GM19395 (cell line): ENCODE data around the gene SH2D2A.

Experiments used
- ATAC-seq: cut with Tn5 transposase; IDR thresholded peaks from one replicate; pipeline ENCODE4 v1.9.1; 2021; ENCODE audit warnings: mild to moderate bottlenecking, moderate library complexity; ENCODE audit not compliant: unreplicated experiment

Gene SH2D2A

DNA sequence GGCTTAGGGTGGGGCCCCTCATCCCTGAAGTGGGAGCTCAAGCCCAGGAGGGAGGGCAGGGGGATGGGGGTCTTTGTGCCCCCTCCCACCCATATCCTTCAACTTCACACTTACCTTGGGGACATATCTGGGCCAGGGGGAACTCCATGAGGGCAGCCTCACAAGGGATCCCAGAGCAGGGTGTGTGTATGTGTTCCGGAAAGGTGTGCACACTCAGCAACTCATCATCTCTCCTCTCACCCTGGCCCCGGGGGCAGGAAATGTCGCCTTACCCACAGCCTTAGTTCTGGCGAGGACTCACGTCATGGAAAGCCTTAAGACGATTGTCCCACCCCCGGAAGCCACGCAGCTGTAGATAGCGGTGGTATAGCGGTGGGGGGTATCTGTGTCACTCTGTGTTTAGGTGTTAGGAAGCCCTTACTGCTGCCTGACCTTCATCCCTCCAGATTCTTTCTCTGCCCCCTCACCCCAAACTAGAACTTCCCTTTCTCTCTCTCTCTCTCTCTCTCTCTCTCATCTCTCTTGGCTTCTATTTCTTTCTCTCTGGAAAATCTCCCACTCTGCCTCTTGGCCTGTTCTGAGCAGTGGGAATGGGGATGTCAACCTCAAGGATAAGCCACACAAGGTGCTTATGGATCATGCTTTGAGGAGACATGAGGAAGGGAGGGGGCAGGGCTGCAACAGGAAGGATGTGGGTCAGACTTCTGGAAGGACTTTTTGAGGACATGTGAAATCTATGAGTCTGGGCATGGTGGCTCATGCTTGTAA, at the start of gene SH2D2A:
Gene SH2D2A (minus strand): TSS at position 288 of the 768 bp plus-strand sequence. CDS start 140 bp downstream, at position 148.
- ATAC-seq, result peak; percentile 76

DNA sequence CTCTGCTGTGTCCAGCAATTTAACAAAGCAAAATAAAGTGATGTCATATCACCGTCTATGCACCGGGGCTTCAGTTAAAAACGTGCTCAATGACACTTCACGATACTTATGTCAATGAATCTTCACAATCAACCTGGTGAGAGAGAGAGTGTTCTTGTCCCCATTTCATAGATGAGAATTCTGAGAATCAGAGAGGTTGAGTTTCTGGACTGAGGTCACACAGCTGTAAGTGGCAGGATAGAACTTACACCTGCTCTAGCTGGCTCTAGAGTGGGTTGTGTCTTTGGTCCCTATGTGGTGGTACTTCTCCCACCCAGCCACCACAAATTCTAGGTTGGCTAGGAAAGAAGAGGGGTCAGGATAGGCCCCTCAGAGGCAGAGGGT, 49.2 kb upstream of the SH2D2A start:
- ATAC-seq, result no peak

DNA sequence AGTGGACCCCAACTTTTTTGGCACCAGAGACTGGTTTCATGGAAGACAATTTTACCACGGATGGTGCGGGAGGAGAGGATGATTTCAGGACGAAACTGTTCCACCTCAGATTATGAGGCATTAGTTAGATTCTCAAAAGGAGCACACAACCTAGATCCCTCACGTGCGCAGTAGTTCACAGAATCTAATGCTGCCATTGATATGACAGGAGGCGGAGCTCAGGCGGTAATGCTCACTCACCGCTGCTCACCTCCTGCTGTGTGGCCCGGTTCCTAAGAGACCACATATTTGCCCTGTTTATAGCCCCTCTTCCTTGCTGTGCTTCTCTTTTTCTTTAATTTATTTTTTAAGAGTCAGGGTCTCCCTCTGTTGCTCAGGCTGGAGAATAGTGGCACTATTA, 48.6 kb upstream of the SH2D2A start:
- ATAC-seq, result no peak

DNA sequence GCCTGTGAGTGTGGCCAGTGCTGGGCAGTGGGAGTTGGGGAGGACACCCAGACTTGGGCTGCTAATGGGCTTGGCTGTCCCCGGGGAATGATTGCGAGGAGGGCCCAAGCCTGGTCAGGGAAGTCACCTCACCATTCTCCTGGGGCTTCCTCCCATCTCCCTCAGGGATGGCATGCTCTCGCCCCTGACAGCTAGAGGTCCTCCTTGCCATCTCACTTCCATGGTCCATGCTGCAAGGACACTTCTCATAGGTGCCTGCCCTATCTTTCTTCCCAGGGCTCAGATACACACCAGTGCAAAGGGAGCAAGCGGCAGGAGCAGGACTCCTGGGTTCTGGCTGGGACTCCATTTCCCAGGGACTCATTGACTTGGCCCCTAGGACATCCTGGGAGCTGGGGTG, 48.1 kb upstream of the SH2D2A start:
- no peak for ATAC-seq

DNA sequence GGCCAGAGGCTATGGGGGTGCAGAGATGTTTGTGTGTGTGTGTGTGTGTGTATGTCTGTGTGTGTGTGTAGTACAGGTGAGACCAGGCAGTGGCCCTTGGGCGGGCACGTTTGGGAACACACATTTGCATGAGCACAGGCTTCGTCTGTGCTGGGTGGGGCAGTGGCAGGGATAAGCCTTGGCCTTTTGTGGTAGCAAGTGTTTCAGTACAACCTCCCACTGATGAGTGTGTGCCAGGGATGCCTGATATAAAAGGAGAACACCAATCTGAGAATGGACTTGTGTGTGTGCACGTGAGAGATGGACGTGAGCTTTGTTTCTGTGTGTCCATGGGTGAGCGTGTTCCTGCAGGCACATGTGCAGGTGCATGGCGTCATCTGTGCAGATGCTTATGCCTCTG, 47.0 kb upstream of the SH2D2A start:
- no peak for ATAC-seq

DNA sequence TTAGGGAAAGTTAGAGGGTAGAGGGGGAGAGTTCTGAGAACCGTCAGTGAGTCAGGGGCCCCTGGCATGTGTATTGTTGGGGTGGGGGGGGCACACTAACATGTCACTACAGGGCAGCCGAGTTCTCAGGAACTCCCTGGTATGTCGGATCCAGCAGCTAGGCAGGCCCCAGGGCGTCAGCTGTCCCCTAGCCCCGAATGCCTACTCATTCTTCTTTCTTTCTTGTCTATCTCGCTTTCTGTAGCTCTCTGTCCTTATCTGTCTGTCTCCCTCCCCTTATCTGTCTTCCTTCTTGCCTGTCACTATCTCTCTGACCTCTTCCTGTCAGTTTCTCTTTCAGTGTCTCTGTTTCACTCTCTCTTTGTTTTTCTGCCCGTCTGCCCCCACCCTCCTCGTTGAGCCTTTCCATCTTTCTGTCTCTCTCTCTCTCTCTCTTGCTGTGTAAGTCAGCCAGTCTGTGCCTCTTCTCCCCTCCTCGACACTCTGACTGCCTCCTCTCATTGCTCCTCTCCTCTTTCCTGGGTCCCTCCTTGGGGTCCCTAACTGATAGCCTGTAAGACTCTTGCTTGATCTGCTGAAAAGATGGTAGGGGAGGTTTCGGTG, 46.5 kb upstream of the SH2D2A start:
- no peak for ATAC-seq

DNA sequence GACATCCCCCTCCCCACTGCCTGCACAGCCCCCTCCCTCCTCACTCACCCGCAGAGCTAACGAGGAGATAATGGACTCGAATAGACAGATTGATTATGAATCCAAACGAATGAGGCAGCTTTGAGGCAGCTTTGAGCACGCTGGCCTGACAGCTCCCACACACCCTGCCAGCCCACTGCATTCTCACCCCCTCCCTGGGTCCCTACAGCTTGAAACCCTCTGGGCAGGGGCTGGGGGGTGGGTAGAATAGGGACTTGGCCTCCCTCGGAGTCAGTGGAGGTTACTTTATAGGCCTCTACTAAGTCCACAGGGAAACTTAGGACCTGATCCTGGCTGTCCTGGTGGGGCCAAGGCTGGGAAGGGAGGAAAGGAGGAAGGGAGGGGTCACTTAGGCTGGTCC, 45.9 kb upstream of the SH2D2A start:
- no peak for ATAC-seq

DNA sequence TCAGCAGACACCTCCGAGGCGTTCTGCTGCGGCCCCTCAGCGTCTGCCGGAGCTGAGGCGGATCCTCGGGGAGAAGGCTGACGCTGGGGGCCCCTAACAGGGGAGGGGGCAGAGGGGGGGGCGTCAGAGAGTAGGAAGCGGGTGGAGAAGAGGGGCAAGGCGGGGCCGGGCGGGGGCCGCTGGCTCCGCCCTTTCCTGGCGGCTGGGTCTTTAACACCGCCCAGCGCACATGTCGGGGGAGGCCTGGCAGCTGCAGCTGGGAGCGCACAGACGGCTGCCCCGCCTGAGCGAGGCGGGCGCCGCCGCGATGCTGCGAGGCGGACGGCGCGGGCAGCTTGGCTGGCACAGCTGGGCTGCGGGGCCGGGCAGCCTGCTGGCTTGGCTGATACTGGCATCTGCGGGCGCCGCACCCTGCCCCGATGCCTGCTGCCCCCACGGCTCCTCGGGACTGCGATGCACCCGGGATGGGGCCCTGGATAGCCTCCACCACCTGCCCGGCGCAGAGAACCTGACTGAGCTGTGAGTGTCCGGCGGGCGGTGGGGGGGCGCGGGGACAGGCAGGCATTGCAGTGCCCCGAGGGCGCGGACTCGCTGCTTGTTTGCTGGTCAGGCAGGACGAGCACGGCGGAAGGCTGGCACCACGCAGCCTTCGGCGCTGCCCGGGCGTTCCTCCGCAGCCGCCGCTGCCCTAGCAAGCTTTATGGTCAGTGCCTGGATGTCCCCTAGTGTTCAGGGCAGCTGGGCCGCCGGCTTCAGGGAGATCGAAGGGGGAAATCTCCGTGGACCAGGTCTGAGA, 44.2 kb upstream of the SH2D2A start, which contains the start of gene NTRK1:
Gene NTRK1 (plus strand): TSS at position 238 of the 796 bp plus-strand sequence. CDS start 70 bp downstream, at position 308.
- ATAC-seq, result no peak

DNA sequence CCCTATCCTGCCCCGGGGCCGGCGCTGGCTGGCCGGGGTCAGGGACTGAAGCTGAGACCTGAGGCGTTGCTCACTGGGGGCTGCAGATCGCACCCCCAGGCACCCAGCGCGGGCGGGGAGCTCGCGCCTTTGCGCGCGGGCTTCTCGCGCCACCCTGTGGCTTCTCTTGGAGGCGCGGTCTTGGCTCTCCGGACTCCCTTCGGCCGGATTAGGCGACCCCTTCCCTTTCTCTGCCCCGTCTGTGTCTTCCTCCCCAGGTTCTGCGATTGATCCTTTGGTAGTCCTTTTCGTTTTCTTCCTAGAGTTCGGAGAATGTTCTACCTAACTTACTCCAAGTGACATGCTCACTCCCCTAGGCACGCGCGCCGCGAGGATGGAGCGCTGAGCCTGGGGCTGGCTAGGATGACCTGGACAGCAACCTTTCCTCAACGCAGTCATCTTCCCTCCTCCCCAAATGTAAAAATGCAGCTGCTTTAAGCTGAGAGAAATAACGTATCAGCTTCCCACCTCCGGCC, 43.5 kb upstream of the SH2D2A start:
- ATAC-seq, result no peak

DNA sequence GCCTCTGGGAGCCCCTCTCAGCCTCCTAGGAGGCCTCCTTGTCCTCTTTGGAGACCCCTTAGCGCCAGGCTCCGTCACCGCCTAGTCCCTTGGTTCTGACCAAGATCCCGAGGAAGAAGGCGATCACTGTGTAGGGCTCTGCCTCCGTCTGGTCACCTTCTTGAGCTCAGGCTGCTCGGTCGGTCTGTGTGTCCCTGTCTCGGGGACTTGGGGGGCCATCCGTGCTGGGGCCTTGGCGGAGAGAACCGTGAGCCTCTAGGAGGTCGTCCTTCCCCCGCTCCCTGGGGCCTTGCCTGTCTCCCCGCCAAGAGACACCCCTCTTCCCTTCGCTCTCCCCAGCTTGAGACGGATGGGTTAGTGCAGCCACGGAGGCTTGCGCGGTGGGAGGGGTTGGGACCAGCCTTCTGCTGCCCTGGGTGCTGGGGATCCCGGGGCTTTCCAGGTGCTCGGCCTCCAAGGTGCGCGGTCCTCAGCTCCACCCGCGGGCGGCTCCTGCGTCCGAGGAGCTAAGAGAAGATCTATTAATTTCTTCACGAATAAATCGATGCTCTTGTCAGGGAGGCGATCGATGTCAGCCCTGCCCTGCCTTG, 43.0 kb upstream of the SH2D2A start:
- ATAC-seq, result no peak

DNA sequence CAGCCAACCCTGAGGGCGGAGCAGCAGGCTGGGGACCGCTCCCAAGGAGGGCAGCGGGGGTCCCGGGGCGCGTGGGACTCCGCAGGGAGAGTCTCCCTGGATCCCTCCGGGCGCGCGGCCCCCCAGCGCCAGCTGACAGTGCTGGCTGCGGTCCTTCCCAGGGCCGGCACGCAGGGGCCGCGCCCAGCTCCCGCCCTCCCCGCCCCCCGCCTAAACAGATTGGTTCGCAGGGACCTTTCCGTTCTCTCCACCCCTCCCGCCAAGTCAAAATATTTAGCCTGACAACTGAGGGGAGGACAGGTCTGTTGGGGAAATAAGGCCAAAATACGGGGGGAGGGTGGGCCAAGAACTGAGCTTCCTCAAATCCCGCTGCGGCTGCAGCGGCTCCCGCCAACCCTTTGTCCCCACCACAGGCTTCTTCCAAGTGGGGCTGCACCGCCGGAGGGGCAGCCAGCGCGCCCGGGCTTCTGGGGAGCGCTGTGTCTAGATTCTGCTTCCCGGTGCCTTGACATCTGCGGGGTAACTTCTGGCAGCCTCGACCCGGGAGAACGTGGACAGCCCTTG, 42.4 kb upstream of the SH2D2A start, which contains the start of gene INSRR:
Gene INSRR (minus strand): TSS at position 159 of the 564 bp plus-strand sequence. CDS start 496 bp downstream, outside the sequence.
- ATAC-seq, result no peak

DNA sequence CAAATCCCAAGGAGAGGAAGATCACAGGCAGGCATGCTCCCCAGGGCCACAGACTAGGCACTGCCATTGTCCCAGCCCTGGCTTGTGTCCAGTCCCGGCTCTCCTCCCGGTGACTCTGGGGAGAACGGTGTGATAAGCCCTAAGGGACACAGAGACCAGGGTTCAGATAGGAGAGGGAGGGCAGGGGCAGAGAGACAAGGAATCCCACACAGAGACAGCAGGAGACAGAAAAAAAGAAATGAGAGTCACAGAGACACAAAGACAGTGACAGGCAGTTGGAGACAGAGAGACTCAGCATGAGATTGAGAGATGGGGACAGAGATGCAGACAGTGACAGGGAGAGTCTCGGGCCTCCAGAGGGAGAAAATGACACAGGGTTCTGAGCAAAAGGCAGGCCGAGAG, 41.9 kb upstream of the SH2D2A start:
- ATAC-seq, result no peak

DNA sequence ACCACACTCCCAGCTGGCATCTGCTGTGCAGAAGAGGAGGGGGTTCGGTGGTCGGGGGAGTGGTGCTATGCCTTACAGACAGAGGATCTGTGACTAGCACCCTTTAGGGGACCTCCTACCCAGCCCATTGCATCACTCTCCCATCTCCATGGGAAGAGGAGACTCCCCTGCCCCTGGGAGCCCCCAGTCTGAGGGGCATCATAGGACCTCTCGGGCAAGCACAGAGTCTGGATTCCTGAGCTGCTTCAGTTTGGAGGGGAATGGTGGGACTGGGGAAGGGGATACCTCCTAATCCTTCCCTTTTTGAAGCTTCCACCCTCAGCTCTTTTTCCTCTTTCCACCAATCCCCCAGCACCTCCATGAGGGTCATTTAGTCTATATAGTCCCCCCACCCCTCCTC, 40.9 kb upstream of the SH2D2A start:
- ATAC-seq, result no peak

DNA sequence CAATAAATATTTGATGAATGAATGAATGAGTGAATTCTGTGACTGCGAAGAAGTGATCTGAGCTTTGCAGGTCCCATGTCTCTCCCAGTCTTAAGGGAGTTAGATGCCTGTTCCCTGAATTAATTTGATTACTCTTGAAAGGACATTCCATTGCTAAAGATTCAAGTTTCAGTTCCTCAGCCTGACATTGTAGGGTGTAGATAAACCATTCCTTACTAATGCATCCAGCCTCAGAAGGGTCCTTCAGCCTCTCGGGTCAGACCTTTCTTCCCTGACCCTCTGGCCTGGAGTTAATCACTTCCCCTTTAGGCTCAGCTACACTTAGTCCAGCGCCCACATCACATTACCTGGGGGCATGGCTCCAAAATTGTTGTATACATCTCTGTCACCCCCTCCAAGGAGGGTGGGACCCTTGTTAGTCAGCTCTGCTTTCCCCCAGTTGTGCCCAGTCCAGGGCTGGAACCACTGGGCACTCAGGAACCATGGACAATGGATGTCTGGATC, 39.7 kb upstream of the SH2D2A start:
- ATAC-seq, result no peak

DNA sequence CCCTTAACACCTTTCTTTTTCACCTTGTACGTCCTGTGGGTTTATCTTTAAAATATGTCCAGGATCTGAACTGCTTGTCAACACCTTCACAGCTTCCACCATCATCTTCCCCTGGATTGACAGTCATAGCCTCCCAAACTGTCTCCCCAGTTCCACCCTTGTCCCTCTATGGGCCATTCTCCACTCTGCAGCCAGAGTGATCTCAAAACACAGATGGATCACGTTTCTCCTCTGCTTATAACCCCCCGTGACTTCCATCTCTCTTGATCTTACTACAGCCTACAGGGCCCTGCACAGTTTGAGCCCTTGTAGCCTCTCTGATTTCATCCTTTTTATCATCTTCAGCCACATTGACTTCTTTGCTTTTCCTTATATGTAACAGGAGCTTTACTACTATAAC, 38.0 kb upstream of the SH2D2A start:
- no peak for ATAC-seq

DNA sequence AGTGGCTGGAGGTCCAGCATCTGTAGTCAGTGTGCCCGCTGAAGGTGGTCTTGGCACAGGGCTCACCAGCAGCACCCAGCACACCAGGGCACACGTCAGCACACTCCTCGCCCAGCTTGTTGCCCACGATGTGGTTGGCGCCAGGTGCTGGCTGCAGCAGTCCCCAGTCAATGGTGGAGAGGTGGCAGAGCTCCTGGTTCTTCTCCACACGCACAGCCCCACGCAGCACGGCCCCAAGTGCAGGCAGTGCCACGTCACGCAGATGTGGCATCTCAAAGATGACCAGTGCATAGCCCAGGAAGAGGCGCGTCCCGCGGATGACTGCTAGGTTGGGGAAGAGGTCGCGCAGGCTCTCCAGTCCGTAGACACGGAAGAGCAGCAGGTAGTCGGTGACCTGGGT, 37.1 kb upstream of the SH2D2A start:
- ATAC-seq, result no peak

DNA sequence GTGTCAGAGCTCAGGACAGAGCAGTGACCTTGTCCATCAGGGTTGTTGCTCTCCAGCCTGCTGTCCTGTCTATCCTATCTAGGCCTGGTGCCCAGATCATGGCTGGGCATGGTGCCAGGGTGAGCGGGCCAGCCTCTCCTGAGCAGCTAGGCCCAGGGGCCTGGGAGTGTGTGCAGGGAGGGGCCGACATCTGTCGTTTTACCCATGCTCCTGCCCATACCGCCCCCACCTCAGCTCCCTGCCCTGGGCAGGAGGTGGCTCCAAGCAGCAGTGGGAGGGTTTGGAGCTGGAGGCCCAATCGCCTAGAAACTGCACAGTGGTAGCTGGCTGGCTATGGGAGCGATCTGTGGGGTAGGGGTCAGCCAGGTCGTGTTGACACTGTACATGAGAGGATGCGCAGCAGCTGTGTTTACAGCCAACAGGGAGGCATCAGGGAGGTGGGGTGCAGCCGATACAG, 35.8 kb upstream of the SH2D2A start:
- no peak for ATAC-seq

DNA sequence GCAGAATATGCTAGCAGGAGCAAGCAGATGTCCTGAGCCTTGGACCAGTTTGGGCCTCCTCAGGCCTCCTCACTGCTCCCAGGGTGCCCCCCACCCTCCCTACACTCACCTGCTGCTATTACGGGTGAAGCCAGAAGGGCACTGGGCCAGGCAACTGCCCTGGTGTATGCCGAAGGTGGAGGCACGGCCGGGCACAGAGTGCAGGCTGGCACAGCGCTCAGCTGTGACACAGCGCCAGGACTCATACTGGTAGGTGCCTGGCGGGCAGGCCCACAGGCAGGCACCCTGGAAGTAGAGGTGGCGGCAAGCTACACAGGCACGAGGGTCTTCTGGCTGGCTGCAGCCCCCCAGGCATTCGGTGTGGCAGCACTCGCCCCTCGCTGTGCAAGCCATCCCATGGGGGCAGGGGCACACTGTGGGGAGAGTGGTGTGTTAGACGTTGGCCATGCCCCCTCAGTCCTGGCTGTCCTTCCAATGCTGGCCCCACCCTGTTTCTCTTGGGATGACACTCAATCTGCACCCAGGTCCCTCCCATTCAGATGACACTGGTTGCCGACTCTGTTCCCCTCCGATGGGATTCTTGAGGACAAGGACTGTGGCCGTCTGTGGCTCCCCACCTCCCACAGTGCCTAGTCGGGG, 35.2 kb upstream of the SH2D2A start:
- no peak for ATAC-seq

DNA sequence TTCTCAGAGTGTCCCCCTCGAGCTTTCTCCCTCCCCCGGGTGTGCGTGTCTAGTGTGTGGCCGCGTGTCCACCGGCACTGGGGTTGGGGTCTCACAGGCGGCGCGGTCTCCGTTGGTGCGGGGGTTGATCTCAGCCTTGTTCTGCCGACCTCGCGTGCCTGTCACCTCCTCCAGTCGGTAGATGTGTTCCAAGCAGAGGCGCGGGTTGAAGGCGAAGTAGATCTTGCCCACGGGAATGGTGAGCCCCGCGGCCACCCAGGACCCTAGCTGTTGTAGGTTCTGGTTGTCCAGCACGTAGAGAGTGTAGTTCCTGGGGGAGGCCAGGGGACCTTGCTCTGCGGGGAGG, 32.5 kb upstream of the SH2D2A start:
- no peak for ATAC-seq
